SU-DHL-6 (cell line): ENCODE measurements around the gene EIF4A3.

Source experiments
- EZH2phosphoT487 ChIP-seq: fragments of 200-600 bp; sonication (generic), shearing (Covaris generic); conservative IDR thresholded peaks from 2 replicates; pipeline ENCODE4 v1.6.1; 2018; ENCODE audit warnings: mild to moderate bottlenecking, antibody characterized with exemption, low read length, moderate library complexity, mixed read lengths
- TF ChIP-seq, protein P1 (sequence below): fragments of 200-600 bp; sonication (generic); IDR thresholded peaks from one replicate; pipeline ENCODE4 v1.5.1; 2017; ENCODE audit warnings: antibody characterized with exemption, mild to moderate bottlenecking, low read length, moderate library complexity; ENCODE audit not compliant: insufficient read depth, poor library complexity, severe bottlenecking

DNA sequence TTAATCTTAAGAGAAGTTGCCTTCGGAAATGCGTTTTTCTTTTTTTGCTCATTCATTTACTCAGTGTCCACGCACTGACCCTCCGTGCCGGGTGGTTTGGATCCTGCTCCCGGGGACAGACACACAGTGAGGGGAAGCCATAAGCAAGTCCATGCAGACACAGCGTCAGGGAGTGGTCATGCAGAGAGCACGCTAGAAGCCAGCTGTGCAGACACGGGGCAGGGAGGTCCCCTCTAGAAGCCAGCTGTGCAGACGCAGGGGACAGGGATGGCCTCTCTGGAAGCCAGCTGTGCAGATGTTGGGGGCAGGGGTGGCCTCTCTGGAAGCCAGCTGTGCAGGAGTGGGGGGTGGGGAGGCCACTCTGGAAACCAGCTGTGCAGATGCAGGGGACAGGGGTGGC, 40.8 kb downstream of the EIF4A3 start:
- TF ChIP-seq, protein P1, sequence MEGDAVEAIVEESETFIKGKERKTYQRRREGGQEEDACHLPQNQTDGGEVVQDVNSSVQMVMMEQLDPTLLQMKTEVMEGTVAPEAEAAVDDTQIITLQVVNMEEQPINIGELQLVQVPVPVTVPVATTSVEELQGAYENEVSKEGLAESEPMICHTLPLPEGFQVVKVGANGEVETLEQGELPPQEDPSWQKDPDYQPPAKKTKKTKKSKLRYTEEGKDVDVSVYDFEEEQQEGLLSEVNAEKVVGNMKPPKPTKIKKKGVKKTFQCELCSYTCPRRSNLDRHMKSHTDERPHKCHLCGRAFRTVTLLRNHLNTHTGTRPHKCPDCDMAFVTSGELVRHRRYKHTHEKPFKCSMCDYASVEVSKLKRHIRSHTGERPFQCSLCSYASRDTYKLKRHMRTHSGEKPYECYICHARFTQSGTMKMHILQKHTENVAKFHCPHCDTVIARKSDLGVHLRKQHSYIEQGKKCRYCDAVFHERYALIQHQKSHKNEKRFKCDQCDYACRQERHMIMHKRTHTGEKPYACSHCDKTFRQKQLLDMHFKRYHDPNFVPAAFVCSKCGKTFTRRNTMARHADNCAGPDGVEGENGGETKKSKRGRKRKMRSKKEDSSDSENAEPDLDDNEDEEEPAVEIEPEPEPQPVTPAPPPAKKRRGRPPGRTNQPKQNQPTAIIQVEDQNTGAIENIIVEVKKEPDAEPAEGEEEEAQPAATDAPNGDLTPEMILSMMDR: no peak
- TF ChIP-seq EZH2phosphoT487: no peak
